ENCODE measurements around the gene ZNF638. TPM values are rescaled to one million over a fixed set of nuclear protein-coding genes. Genes with fewer than 3 reads are reported as not detected.
"Not testable (repeated sequence)": the region's sequence is repeated elsewhere in the genome, so short reads cannot be mapped to it uniquely, and the experiment has no call there.

Gene ZNF638
- total RNA-seq, 2 donors from 2014 or later = 93.7 to 104 TPM

DNA sequence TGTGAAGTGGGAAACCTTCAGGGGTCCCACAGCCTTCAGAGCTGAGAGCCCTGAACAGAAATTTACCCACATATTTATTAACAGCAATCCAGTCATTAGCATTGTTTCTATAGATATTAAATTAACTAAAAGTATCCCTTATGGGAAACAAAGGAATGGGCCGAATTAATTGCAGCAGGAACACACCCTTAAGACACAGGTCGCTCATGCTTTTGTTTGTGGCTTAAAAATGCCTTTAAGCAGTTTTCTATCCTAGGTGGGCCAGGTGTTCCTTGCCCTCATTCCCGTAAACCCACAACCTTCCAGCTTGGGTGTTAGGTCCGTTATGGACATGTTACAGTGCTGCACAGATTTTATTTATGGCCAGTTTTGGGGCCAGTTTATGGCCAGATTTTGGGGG lies 13.7 kb upstream of the ZNF638 start:
- ATAC-seq; H3K4me3 Mint-ChIP-seq; H3K9me3 ChIP-seq (ENCODE audit: control insufficient read depth, low read length, poor library complexity, severe bottlenecking); DNase-seq; H3K4me1 Mint-ChIP-seq; H3K36me3 Mint-ChIP-seq (ENCODE audit: low read depth); H3K27ac Mint-ChIP-seq: not testable (repeated sequence)
- H3K27me3 Mint-ChIP-seq = peaks cover 11% of the 10 kb centered on the region

DNA sequence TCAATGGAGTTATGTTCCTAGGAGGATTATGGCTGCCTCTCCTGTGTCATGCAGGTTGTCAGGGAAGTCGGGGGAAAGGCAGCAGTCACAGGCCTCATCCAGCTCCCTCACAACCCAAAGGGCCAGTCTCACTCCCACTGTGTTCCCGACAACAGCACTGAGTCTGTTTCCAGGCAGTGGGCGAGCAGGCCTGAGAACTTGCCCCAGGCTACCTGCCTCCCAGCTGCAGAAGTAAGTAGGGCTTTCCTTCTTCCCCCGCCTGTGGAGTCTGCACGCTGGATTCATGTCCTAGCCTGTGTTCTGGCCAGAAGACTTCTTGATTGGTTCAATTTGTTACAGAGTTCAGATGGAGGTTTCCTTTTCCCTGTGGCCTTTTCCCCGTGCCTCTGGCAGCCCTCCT lies 8.2 kb upstream of the ZNF638 start:
- ATAC-seq (no peak), DNase-seq (no peak)
- Mint-ChIP-seq H3K27me3 (no peaks in the 10 kb centered on the region), H3K4me1 (no peaks in the 10 kb centered on the region), H3K36me3 (ENCODE audit: low read depth) (no peaks in the 10 kb centered on the region), H3K27ac (no peak overlapping the region), H3K4me3 (no peak overlapping the region)
- H3K9me3 ChIP-seq (ENCODE audit: control insufficient read depth, low read length, poor library complexity, severe bottlenecking) = peaks cover 3% of the 10 kb centered on the region

- no peak for DNase-seq
- Mint-ChIP-seq H3K4me1 (peaks cover 2% of the 10 kb centered on the region), H3K27me3 (no peaks in the 10 kb centered on the region), H3K27ac (no peak overlapping the region), H3K36me3 (ENCODE audit: low read depth) (peaks cover 2% of the 10 kb centered on the region), H3K4me3 (no peak overlapping the region)
- peaks cover 3% of the 10 kb centered on the region for H3K9me3 ChIP-seq (ENCODE audit: control insufficient read depth, low read length, poor library complexity, severe bottlenecking)
- ATAC-seq = no peak
These were observed 4.6 kb upstream of the ZNF638 start for GRCh38 chr2:71326968-71327367.

DNA sequence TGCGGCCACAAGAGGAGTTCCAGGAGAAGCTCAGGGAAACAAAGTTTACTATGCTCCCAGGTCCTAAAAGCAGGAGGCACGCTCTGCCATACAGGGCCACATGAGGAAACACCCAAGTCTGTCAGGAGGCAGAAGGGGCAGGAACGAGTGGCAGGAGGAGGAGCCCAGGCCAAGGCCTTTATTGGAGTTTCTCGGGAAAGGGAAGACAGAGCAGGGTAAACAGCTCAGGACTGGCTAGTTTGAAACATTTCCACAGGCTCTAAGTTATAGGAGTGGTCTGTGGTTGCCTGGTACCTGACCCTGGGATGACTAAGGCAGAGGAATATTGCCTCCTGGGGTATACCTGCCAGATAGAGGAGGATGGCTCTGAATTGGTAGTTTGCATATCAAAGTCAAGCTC lies 3.7 kb upstream of the ZNF638 start:
- Mint-ChIP-seq H3K4me3 (no peak overlapping the region), H3K4me1 (peaks cover 9% of the 10 kb centered on the region), H3K27me3 (no peaks in the 10 kb centered on the region), H3K36me3 (ENCODE audit: low read depth) (peaks cover 2% of the 10 kb centered on the region), H3K27ac (no peak overlapping the region)
- ATAC-seq (no peak), DNase-seq (no peak)
- H3K9me3 ChIP-seq (ENCODE audit: control insufficient read depth, low read length, poor library complexity, severe bottlenecking) = peaks cover 3% of the 10 kb centered on the region

GRCh38 chr2:71330155-71330554 lies 1.4 kb upstream of the ZNF638 start:
- Mint-ChIP-seq H3K36me3 (ENCODE audit: low read depth) (peaks cover 6% of the 10 kb centered on the region), H3K4me1 (peaks cover 21% of the 10 kb centered on the region), H3K27ac (no peak overlapping the region), H3K4me3 (no peak overlapping the region), H3K27me3 (no peaks in the 10 kb centered on the region)
- peaks cover 3% of the 10 kb centered on the region for H3K9me3 ChIP-seq (ENCODE audit: control insufficient read depth, low read length, poor library complexity, severe bottlenecking)
- DNase-seq = no peak
- ATAC-seq = no peak

GRCh38 chr2:71330585-71331330 lies 824 bp upstream of the ZNF638 start:
- H3K4me3 Mint-ChIP-seq = peak overlapping the region; percentile 97
- peak overlapping the region; percentile 96 for H3K27ac Mint-ChIP-seq
- H3K27me3 Mint-ChIP-seq = no peaks in the 10 kb centered on the region
- peaks cover 21% of the 10 kb centered on the region for H3K4me1 Mint-ChIP-seq
- H3K9me3 ChIP-seq (ENCODE audit: control insufficient read depth, low read length, poor library complexity, severe bottlenecking) = peaks cover 3% of the 10 kb centered on the region
- DNase-seq = no peak
- peaks cover 6% of the 10 kb centered on the region for H3K36me3 Mint-ChIP-seq (ENCODE audit: low read depth)
- ATAC-seq = no peak

GRCh38 chr2:71331331-71331580 lies 326 bp upstream of the ZNF638 start:
- not testable (repeated sequence) for H3K9me3 ChIP-seq (ENCODE audit: control insufficient read depth, low read length, poor library complexity, severe bottlenecking); DNase-seq; H3K27me3 Mint-ChIP-seq; ATAC-seq; H3K36me3 Mint-ChIP-seq (ENCODE audit: low read depth)
- Mint-ChIP-seq H3K4me3 (peak overlapping the region; percentile 97), H3K27ac (peak overlapping the region; percentile 96), H3K4me1 (peaks cover 21% of the 10 kb centered on the region)

DNA sequence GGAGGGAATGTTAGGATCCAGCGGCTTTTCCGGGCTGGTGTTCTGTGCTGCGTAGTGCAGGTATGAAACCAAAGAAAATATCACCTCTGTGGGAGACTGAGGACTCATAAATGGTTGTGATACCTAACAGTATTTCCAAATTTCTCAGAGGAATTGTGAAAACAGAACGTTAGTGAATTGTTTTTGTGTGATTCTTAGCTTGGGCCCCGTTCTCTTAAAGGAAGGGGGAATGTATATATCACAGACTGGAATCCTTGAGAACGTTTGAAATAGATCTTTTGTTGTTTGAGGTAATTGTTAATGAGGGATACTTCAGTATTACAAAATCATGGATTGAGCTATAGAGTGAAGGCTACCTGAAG lies 834 bp downstream of the ZNF638 start:
- Mint-ChIP-seq H3K27ac (peak overlapping the region; percentile 96), H3K27me3 (no peaks in the 10 kb centered on the region), H3K4me1 (peaks cover 21% of the 10 kb centered on the region), H3K36me3 (ENCODE audit: low read depth) (peaks cover 6% of the 10 kb centered on the region), H3K4me3 (peak overlapping the region; percentile 97)
- ATAC-seq (no peak), DNase-seq (no peak)
- no peaks in the 10 kb centered on the region for H3K9me3 ChIP-seq (ENCODE audit: control insufficient read depth, low read length, poor library complexity, severe bottlenecking)

DNA sequence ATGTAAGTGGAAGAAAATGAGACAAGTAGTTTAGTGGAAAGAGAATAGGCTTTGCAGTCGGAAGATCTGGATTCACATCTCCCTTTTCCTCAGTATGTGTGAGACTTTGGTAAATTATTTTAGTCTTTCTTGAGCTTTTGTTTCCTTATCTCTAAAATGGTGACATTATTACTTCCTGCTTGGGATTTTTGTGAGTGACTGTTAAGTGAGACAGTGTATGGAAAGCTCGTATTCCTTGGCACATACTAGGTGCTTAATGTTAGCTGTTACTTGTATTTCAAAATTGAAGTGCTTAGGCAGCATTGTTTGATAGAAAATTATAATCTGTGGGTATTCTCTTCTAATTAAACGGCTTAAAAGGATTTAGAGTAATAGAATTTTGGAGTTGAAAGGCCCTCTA lies 2.0 kb downstream of the ZNF638 start:
- Mint-ChIP-seq H3K36me3 (ENCODE audit: low read depth) (peaks cover 11% of the 10 kb centered on the region), H3K4me1 (peaks cover 30% of the 10 kb centered on the region), H3K4me3 (peak overlapping the region; percentile 97), H3K27me3 (no peaks in the 10 kb centered on the region), H3K27ac (peak overlapping the region; percentile 96)
- ATAC-seq (no peak), DNase-seq (no peak)
- no peaks in the 10 kb centered on the region for H3K9me3 ChIP-seq (ENCODE audit: control insufficient read depth, low read length, poor library complexity, severe bottlenecking)

- DNase-seq (no peak), ATAC-seq (no peak)
- no peaks in the 10 kb centered on the region for H3K27me3 Mint-ChIP-seq
- peak overlapping the region; percentile 19 for H3K27ac Mint-ChIP-seq
- no peaks in the 10 kb centered on the region for H3K9me3 ChIP-seq (ENCODE audit: control insufficient read depth, low read length, poor library complexity, severe bottlenecking)
- no peak overlapping the region for H3K4me3 Mint-ChIP-seq
- H3K4me1 Mint-ChIP-seq = peaks cover 42% of the 10 kb centered on the region
- H3K36me3 Mint-ChIP-seq (ENCODE audit: low read depth) = peaks cover 11% of the 10 kb centered on the region
These were observed 4.8 kb downstream of the ZNF638 start for GRCh38 chr2:71336384-71336783.

DNA sequence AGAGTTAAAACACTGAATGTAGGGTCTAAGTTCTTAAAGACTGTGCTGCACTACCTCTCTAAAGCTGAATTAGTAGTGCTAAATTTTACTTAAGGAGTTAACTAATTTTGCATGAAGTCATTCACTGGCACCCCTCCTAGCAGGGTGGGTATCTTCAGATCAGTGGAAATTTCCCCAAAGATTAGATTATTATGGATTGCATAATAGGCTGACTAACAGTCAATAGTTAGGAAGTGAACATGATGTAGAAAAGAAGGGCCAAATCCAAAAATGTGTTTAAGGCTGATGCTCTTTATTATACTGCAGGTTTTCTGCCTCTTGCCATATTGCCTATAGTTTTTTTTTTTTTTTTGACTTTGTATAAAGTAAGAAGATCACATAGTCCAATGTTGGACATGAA lies 5.2 kb downstream of the ZNF638 start:
- Mint-ChIP-seq H3K27me3 (no peaks in the 10 kb centered on the region), H3K4me1 (peaks cover 40% of the 10 kb centered on the region), H3K4me3 (no peak overlapping the region), H3K36me3 (ENCODE audit: low read depth) (peaks cover 9% of the 10 kb centered on the region), H3K27ac (peak overlapping the region; percentile 49)
- no peak for DNase-seq
- no peak for ATAC-seq
- H3K9me3 ChIP-seq (ENCODE audit: control insufficient read depth, low read length, poor library complexity, severe bottlenecking) = no peaks in the 10 kb centered on the region

GRCh38 chr2:71337776-71338175 lies 6.2 kb downstream of the ZNF638 start:
- ATAC-seq (no peak), DNase-seq (no peak)
- peak overlapping the region; percentile 25 for H3K4me3 Mint-ChIP-seq
- H3K4me1 Mint-ChIP-seq = peaks cover 36% of the 10 kb centered on the region
- peaks cover 9% of the 10 kb centered on the region for H3K36me3 Mint-ChIP-seq (ENCODE audit: low read depth)
- no peaks in the 10 kb centered on the region for H3K27me3 Mint-ChIP-seq
- no peaks in the 10 kb centered on the region for H3K9me3 ChIP-seq (ENCODE audit: control insufficient read depth, low read length, poor library complexity, severe bottlenecking)
- peak overlapping the region; percentile 49 for H3K27ac Mint-ChIP-seq

- Mint-ChIP-seq H3K27me3 (no peaks in the 10 kb centered on the region), H3K36me3 (ENCODE audit: low read depth) (peaks cover 5% of the 10 kb centered on the region), H3K4me3 (no peak overlapping the region), H3K4me1 (peaks cover 32% of the 10 kb centered on the region), H3K27ac (peak overlapping the region; percentile 45)
- ATAC-seq = no peak
- H3K9me3 ChIP-seq (ENCODE audit: control insufficient read depth, low read length, poor library complexity, severe bottlenecking) = no peaks in the 10 kb centered on the region
- DNase-seq = no peak
These were observed 8.1 kb downstream of the ZNF638 start for GRCh38 chr2:71339685-71340084.

GRCh38 chr2:71340176-71340575 lies 8.6 kb downstream of the ZNF638 start:
- Mint-ChIP-seq H3K4me3 (no peak overlapping the region), H3K4me1 (peaks cover 32% of the 10 kb centered on the region), H3K27ac (peak overlapping the region; percentile 45), H3K27me3 (no peaks in the 10 kb centered on the region), H3K36me3 (ENCODE audit: low read depth) (peaks cover 5% of the 10 kb centered on the region)
- no peaks in the 10 kb centered on the region for H3K9me3 ChIP-seq (ENCODE audit: control insufficient read depth, low read length, poor library complexity, severe bottlenecking)
- DNase-seq (no peak), ATAC-seq (no peak)

Data from T-helper 17 cell (primary cell).